Jurkat, Clone E6-1 (cell line): ENCODE results near the gene CSMD2.

ENCODE experiments used
- DNase-seq: peaks from one replicate; pipeline ENCODE4 v3.0.0-alpha.2; 2011; ENCODE audit warnings: low read depth, low spot score
- H3K4me3 ChIP-seq: 2 replicates; pipeline ENCODE4 v1.5.1; 2011; ENCODE audit warnings: mild to moderate bottlenecking, low read length, control low read depth, moderate library complexity

The CSMD2 gene

GRCh38 chr1:33932871-33933270 lies 232.2 kb downstream of the CSMD2 start:
- no peak for DNase-seq
- H3K4me3 ChIP-seq, result no peak overlapping the region

GRCh38 chr1:33931111-33931475 lies 233.9 kb downstream of the CSMD2 start:
- no peak for DNase-seq
- H3K4me3 ChIP-seq, result no peak overlapping the region

- DNase-seq, result no peak
- H3K4me3 ChIP-seq, result no peak overlapping the region
Observed at GRCh38 chr1:33930346-33931110, 234.5 kb downstream of the CSMD2 start.

- no peak for DNase-seq
Observed at GRCh38 chr1:33928251-33928650, 236.8 kb downstream of the CSMD2 start.

GRCh38 chr1:33927721-33928120 lies 237.3 kb downstream of the CSMD2 start:
- DNase-seq, result no peak
- H3K4me3 ChIP-seq, result no peak overlapping the region

More at GRCh38 chr1:33928251-33928650, 236.8 kb downstream of the CSMD2 start:
- H3K4me3 ChIP-seq, result no peak overlapping the region

- DNase-seq, result no peak
- H3K4me3 ChIP-seq, result no peak overlapping the region
Observed at GRCh38 chr1:33925586-33925985, 239.4 kb downstream of the CSMD2 start.

- H3K4me3 ChIP-seq, result no peak overlapping the region
Observed at GRCh38 chr1:33921281-33921680, 243.7 kb downstream of the CSMD2 start.

GRCh38 chr1:33918368-33918767 lies 246.7 kb downstream of the CSMD2 start:
- no peak for DNase-seq
- H3K4me3 ChIP-seq, result no peak overlapping the region

More at GRCh38 chr1:33921281-33921680, 243.7 kb downstream of the CSMD2 start:
- no peak for DNase-seq

- DNase-seq, result no peak
- H3K4me3 ChIP-seq, result no peak overlapping the region
Observed at GRCh38 chr1:33916786-33917185, 248.2 kb downstream of the CSMD2 start.

- no peak for DNase-seq
- H3K4me3 ChIP-seq, result no peak overlapping the region
Observed at GRCh38 chr1:33914531-33914930, 250.5 kb downstream of the CSMD2 start.

- DNase-seq, result no peak
- no peak overlapping the region for H3K4me3 ChIP-seq
Observed at GRCh38 chr1:33908324-33908956, 256.6 kb downstream of the CSMD2 start.

- no peak for DNase-seq
- no peak overlapping the region for H3K4me3 ChIP-seq
Observed at GRCh38 chr1:33906156-33906555, 258.9 kb downstream of the CSMD2 start.

GRCh38 chr1:33905241-33905640 lies 259.8 kb downstream of the CSMD2 start:
- H3K4me3 ChIP-seq, result no peak overlapping the region
- DNase-seq, result no peak

- no peak for DNase-seq
- H3K4me3 ChIP-seq, result no peak overlapping the region
Observed at GRCh38 chr1:33903210-33903589, 261.8 kb downstream of the CSMD2 start.

GRCh38 chr1:33902486-33903209 lies 262.4 kb downstream of the CSMD2 start:
- no peak overlapping the region for H3K4me3 ChIP-seq
- DNase-seq, result no peak

- no peak overlapping the region for H3K4me3 ChIP-seq
- no peak for DNase-seq
Observed at GRCh38 chr1:33899746-33900145, 265.3 kb downstream of the CSMD2 start.

- DNase-seq, result no peak
- no peak overlapping the region for H3K4me3 ChIP-seq
Observed at GRCh38 chr1:33898881-33899280, 266.1 kb downstream of the CSMD2 start.

GRCh38 chr1:33898406-33898805 lies 266.6 kb downstream of the CSMD2 start:
- no peak for DNase-seq
- H3K4me3 ChIP-seq, result no peak overlapping the region

GRCh38 chr1:33897092-33897725 lies 267.8 kb downstream of the CSMD2 start:
- no peak for DNase-seq
- no peak overlapping the region for H3K4me3 ChIP-seq

GRCh38 chr1:33895976-33896375 lies 269.1 kb downstream of the CSMD2 start:
- no peak overlapping the region for H3K4me3 ChIP-seq
- no peak for DNase-seq
